Smooth muscle cell (in vitro differentiated cells): ENCODE measurements around the gene FHIP1A. TPM values are rescaled to one million over a fixed set of nuclear protein-coding genes. Genes with fewer than 3 reads are reported as not detected.
A peak's percentile ranks its signal among the peaks of the same experiment; 100 is the strongest.

Source experiments
- DNase-seq: peaks from one replicate; lab custom pipeline; 2025; ENCODE audit not compliant: unreplicated experiment; lab: John Stamatoyannopoulos, UW
- H2AFZ ChIP-seq: fragments of 200-600 bp; sonication (generic); 2 replicates; pipeline ENCODE4 v1.6.0; 2016; ENCODE audit warnings: antibody characterized with exemption, low read depth, mild to moderate bottlenecking
- H3F3A ChIP-seq: fragments of 200-600 bp; sonication (generic); 2 replicates; pipeline ENCODE4 v1.6.0; 2017; ENCODE audit warnings: antibody characterized with exemption, low read depth
- H3K27ac ChIP-seq: fragments of 200-600 bp; sonication (generic); 2 replicates; pipeline ENCODE4 v1.5.1; 2016; ENCODE audit warnings: low read depth, mild to moderate bottlenecking
- H3K27me3 ChIP-seq: fragments of 200-600 bp; sonication (generic); 2 replicates; pipeline ENCODE4 v1.6.1; 2016; ENCODE audit warnings: low read depth, mild to moderate bottlenecking
- H3K36me3 ChIP-seq: fragments of 200-600 bp; sonication (generic); 2 replicates; pipeline ENCODE4 v1.5.1; 2016; ENCODE audit warnings: low read depth
- H3K4me1 ChIP-seq: fragments of 200-600 bp; sonication (generic); 2 replicates; pipeline ENCODE4 v1.5.1; 2016; ENCODE audit warnings: low read depth
- H3K4me2 ChIP-seq: fragments of 200-600 bp; sonication (generic); 2 replicates; pipeline ENCODE4 v1.6.0; 2016; ENCODE audit warnings: mild to moderate bottlenecking
- H3K4me3 ChIP-seq: fragments of 200-600 bp; sonication (generic); 2 replicates; pipeline ENCODE4 v1.5.1; 2016; ENCODE audit warnings: mild to moderate bottlenecking
- H3K79me2 ChIP-seq: fragments of 200-600 bp; sonication (generic); 2 replicates; pipeline ENCODE4 v1.6.0; 2016; ENCODE audit warnings: low read depth, mild to moderate bottlenecking
- H3K9ac ChIP-seq: fragments of 200-600 bp; sonication (generic); 2 replicates; pipeline ENCODE4 v1.6.0; 2016; ENCODE audit warnings: low read depth
- H3K9me3 ChIP-seq: fragments of 200-600 bp; sonication (generic); replicated peaks from 2 replicates; pipeline ENCODE4 v1.5.1; 2016; ENCODE audit warnings: low read depth
- H4K20me1 ChIP-seq: fragments of 200-600 bp; sonication (generic); 2 replicates; pipeline ENCODE4 v1.6.0; 2016; ENCODE audit warnings: low read depth
- WGBS: methylation state at CpG from one replicate; pipeline ENCODE4 v1.1.7; 2016; ENCODE audit warnings: low lambda C conversion rate; 5-methylcytosine and 5-hydroxymethylcytosine counted together
- polyA plus RNA-seq: library from polyadenylated mRNA; unstranded; fragments of >200 nt; fragmentation: Nextera tagmentation; extraction: Ambion mirVana; gene quantifications from 2 replicates; pipeline ENCODE4 v1.2.1, GENCODE V29; 2016
- total RNA-seq: library from RNA; depleted of rRNA; stranded (reverse); fragments of >200 nt; gene quantifications from 2 replicates; pipeline ENCODE4 v1.2.3, GENCODE V29; 2014
- TF ChIP-seq, protein P1 (sequence below): fragments of 200-600 bp; sonication (generic); IDR thresholded peaks from 2 replicates; pipeline ENCODE4 v1.5.1; 2017; ENCODE audit warnings: borderline replicate concordance, mild to moderate bottlenecking, antibody characterized with exemption; ENCODE audit not compliant: insufficient read depth, poor library complexity, severe bottlenecking

The FHIP1A gene
- total and polyA plus RNA-seq, 2 experiments from 2014 or later = 0.48 to 4.1 TPM

DNA sequence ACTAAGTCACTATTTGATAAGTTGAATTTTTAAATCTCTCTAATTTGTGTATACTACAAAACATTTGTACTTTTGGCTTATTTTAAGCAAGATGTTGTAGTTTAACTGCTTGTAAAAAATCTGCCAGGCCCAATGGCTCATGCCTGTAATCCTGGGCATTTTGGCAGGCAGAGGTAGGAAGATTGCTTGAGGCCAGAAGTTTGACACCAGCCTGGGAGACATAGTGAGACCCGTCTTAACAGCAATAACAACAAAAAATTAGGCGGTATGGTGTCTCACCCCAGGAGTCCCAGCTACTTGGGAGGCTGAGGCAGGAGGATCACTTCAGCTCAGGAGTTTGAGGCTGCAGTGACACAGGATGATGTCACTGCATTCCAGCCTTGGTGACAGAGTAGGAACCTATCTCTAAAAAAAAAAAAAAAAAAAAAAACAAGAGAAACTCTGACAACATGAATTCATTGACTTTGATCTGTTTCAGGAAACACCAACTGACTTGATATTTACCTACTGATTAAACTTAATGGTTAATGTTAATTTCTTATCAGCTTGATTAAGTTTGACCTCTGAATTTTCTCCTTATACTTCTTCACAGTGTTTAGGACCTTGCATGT, 8.9 kb downstream of the FHIP1A start:
- no peak for DNase-seq
- H3F3A ChIP-seq = no peaks in the 10 kb centered on the region
- no peak overlapping the region for H3K9ac ChIP-seq
- peak overlapping the region; percentile 68 for H3K27ac ChIP-seq
- no peak overlapping the region for H3K4me3 ChIP-seq
- H3K9me3 ChIP-seq = no peaks in the 10 kb centered on the region
- TF ChIP-seq, protein P1, sequence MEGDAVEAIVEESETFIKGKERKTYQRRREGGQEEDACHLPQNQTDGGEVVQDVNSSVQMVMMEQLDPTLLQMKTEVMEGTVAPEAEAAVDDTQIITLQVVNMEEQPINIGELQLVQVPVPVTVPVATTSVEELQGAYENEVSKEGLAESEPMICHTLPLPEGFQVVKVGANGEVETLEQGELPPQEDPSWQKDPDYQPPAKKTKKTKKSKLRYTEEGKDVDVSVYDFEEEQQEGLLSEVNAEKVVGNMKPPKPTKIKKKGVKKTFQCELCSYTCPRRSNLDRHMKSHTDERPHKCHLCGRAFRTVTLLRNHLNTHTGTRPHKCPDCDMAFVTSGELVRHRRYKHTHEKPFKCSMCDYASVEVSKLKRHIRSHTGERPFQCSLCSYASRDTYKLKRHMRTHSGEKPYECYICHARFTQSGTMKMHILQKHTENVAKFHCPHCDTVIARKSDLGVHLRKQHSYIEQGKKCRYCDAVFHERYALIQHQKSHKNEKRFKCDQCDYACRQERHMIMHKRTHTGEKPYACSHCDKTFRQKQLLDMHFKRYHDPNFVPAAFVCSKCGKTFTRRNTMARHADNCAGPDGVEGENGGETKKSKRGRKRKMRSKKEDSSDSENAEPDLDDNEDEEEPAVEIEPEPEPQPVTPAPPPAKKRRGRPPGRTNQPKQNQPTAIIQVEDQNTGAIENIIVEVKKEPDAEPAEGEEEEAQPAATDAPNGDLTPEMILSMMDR = no peak
- H3K4me1 ChIP-seq = peaks cover 6% of the 10 kb centered on the region
- H3K36me3 ChIP-seq = no peaks in the 10 kb centered on the region
- H3K4me2 ChIP-seq = no peak overlapping the region
- no peak overlapping the region for H2AFZ ChIP-seq
- H4K20me1 ChIP-seq = no peaks in the 10 kb centered on the region
- no peaks in the 10 kb centered on the region for H3K27me3 ChIP-seq
- H3K79me2 ChIP-seq = no peaks in the 10 kb centered on the region
- WGBS = 82% methylated on average over 2 of the region's 2 CpGs

DNA sequence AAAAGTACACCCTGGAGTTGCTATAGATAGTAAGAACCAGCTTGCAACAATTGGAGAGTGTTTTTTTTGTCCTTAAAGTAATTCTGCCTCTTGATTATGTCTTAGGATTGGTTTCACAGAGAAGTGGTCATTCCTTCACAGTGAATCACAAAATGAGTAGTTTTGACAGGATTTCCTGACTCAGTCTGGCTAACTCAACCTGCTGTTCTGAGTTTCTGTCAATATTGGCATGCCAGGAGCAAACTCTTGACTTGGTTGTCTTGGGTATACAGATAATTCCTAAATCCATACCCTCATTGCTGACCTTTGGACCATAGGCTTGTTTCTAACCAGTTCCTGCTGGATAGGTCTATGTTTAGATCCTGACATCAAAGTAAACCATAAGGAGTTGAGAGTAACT, 9.4 kb downstream of the FHIP1A start:
- no peak for DNase-seq
- H3K79me2 ChIP-seq = no peaks in the 10 kb centered on the region
- no peak overlapping the region for H2AFZ ChIP-seq
- no peak overlapping the region for H3K4me2 ChIP-seq
- TF ChIP-seq, protein P1 = no peak
- no peaks in the 10 kb centered on the region for H3K36me3 ChIP-seq
- H4K20me1 ChIP-seq = no peaks in the 10 kb centered on the region
- peaks cover 6% of the 10 kb centered on the region for H3K4me1 ChIP-seq
- H3K9ac ChIP-seq = no peak overlapping the region
- H3K27ac ChIP-seq = peak overlapping the region; percentile 68
- H3K9me3 ChIP-seq = no peaks in the 10 kb centered on the region
- H3F3A ChIP-seq = no peaks in the 10 kb centered on the region
- H3K4me3 ChIP-seq = no peak overlapping the region
- no peaks in the 10 kb centered on the region for H3K27me3 ChIP-seq

DNA sequence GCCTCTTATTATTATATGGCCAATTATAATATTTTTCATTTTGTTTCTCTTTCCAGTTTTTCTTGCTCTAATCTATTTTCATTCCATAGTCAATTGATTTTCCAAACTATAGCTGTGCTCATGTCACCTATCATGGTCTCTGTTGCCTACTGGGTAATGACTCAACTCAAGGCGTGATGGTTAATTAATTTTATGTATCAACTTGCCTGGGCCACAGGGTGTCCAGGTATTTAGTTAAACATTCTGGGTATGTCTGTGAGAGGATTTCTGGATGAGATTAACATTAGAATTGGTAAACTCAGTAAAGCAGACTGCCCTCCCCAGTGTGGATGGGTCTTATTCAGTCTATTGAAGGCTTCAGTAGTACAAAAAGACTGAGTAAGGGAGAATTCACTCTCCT, 9.9 kb downstream of the FHIP1A start:
- Histone ChIP-seq H3K4me2 (no peak overlapping the region), H3K36me3 (no peaks in the 10 kb centered on the region), H3K79me2 (no peaks in the 10 kb centered on the region), H3K9me3 (no peaks in the 10 kb centered on the region), H3K4me1 (peaks cover 6% of the 10 kb centered on the region), H4K20me1 (no peaks in the 10 kb centered on the region), H3K27me3 (no peaks in the 10 kb centered on the region), H3K4me3 (no peak overlapping the region), H3K9ac (no peak overlapping the region), H3K27ac (peak overlapping the region; percentile 68), H3F3A (no peaks in the 10 kb centered on the region), H2AFZ (no peak overlapping the region)
- TF ChIP-seq, protein P1 = no peak
- 86% methylated on average over 1 of the region's 1 CpG for WGBS
- DNase-seq = no peak

DNA sequence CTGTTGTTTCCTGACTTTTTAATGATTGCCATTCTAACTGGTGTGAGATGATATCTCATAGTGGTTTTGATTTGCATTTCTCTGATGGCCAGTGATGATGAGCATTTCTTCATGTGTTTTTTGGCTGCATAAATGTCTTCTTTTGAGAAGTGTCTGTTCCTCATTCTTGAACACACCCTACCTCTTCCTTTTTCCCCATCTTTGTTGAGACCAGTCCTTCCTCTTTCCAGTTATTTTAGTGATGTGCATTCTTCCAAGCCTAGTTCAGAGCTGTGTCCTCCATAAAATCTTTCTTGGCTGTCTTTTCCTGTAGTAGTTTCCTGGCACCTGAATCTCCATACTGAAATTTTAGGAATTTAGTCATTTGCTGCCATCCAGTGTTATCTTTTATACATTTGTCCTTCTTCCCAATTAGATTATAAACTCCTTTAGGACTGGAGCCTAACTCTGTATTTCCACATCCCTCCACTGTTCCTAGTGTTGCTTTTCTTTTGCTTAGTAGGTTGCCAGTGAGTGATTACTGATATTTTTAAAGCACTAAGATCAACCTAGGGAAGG, 11.4 kb downstream of the FHIP1A start:
- no peak overlapping the region for H3K9ac ChIP-seq
- no peaks in the 10 kb centered on the region for H3K36me3 ChIP-seq
- H3K4me3 ChIP-seq = no peak overlapping the region
- no peaks in the 10 kb centered on the region for H3F3A ChIP-seq
- H2AFZ ChIP-seq = no peak overlapping the region
- H3K4me1 ChIP-seq = peaks cover 6% of the 10 kb centered on the region
- TF ChIP-seq, protein P1 = no peak
- DNase-seq = no peak
- no peaks in the 10 kb centered on the region for H3K79me2 ChIP-seq
- H3K4me2 ChIP-seq = no peak overlapping the region
- H3K27me3 ChIP-seq = no peaks in the 10 kb centered on the region
- no peaks in the 10 kb centered on the region for H3K9me3 ChIP-seq
- H3K27ac ChIP-seq = no peak overlapping the region
- no peaks in the 10 kb centered on the region for H4K20me1 ChIP-seq
